GM20431 (cell line): Measurements from ENCODE around the gene GAB3.
"Not testable (repeated sequence)": the region's sequence is repeated elsewhere in the genome, so short reads cannot be mapped to it uniquely, and the experiment has no call there.

Source experiments
- in situ Hi-C: fragments of 300-500 bp; cut with MseI, MboI; formaldehyde crosslinking; loops from one replicate; pipeline ENCODE4 v1.15.0; 2020; ENCODE audit warnings: low sequenced_read_pairs; ENCODE audit not compliant: unreplicated experiment

Gene GAB3

GRCh38 chrX:154727418-154727817 lies 23.5 kb downstream of the GAB3 start:
- in situ Hi-C loops: no loop called here

- in situ Hi-C loops: no loop called here
These were observed 25.7 kb downstream of the GAB3 start for GRCh38 chrX:154724993-154725756.

- in situ Hi-C loops: no loop called here
These were observed 29.7 kb downstream of the GAB3 start for GRCh38 chrX:154721155-154721554.

GRCh38 chrX:154720067-154720466 lies 30.8 kb downstream of the GAB3 start:
- in situ Hi-C loops: no loop called here

- in situ Hi-C loops: no loop called here
These were observed 31.7 kb downstream of the GAB3 start for GRCh38 chrX:154719132-154719675.

- in situ Hi-C loops: no loop called here
These were observed 32.3 kb downstream of the GAB3 start for GRCh38 chrX:154718616-154719015.

- in situ Hi-C loops: no loop called here
These were observed 33.1 kb downstream of the GAB3 start for GRCh38 chrX:154717824-154718223.

- in situ Hi-C loops: no loop called here
These were observed 35.1 kb downstream of the GAB3 start for GRCh38 chrX:154715825-154716224.

- in situ Hi-C loops: no loop called here
These were observed 36.0 kb downstream of the GAB3 start for GRCh38 chrX:154714925-154715324.

- in situ Hi-C loops: no loop called here
These were observed 37.8 kb downstream of the GAB3 start for GRCh38 chrX:154712781-154713740.

- in situ Hi-C loops: no loop called here
These were observed 39.6 kb downstream of the GAB3 start for GRCh38 chrX:154711264-154711663.

GRCh38 chrX:154710309-154710708 lies 40.6 kb downstream of the GAB3 start:
- in situ Hi-C loops: no loop called here

GRCh38 chrX:154698630-154699248 lies 52.1 kb downstream of the GAB3 start:
- in situ Hi-C loops: no loop called here

- in situ Hi-C loops: no loop called here
These were observed 54.2 kb downstream of the GAB3 start for GRCh38 chrX:154696676-154697045.

GRCh38 chrX:154695911-154696675 lies 54.8 kb downstream of the GAB3 start:
- in situ Hi-C loops: no loop called here

GRCh38 chrX:154693394-154693793 lies 57.5 kb downstream of the GAB3 start:
- in situ Hi-C loops: no loop called here

GRCh38 chrX:154690438-154690837 lies 60.4 kb downstream of the GAB3 start:
- in situ Hi-C loops: not testable (repeated sequence)

- in situ Hi-C loops: not testable (repeated sequence)
These were observed 78.8 kb downstream of the GAB3 start for GRCh38 chrX:154672084-154672483.

GRCh38 chrX:154670848-154671247 lies 80.0 kb downstream of the GAB3 start:
- in situ Hi-C loops: not testable (repeated sequence)

- in situ Hi-C loops: no loop called here
These were observed 89.0 kb downstream of the GAB3 start for GRCh38 chrX:154661899-154662298.
